Breast epithelium (tissue), 4 donors: Measurements from ENCODE around the gene INSR. TPM values are rescaled to one million over a fixed set of nuclear protein-coding genes. Genes with fewer than 3 reads are reported as not detected.
"Not testable (repeated sequence)": the region's sequence is repeated elsewhere in the genome, so short reads cannot be mapped to it uniquely, and the experiment has no call there.

ENCODE experiments used
- DNase-seq, 2 donors: peaks; one replicate each; pipeline ENCODE4 v3.0.0-alpha.2; 2019; ENCODE audit warnings: low spot score in 2 of 2
- H3K27ac ChIP-seq, 2 donors: fragments of 200-600 bp; sonication (generic) in 1 of 2; one replicate each; pipeline ENCODE4 v1.5.1; 2016 to 2019; ENCODE audit warnings: mild to moderate bottlenecking in 1 of 2
- H3K27me3 ChIP-seq, 2 donors: fragments of 200-600 bp; sonication (generic) in 1 of 2; one replicate each; pipeline versions ENCODE4 v1.5.1 to v1.6.0; 2017 to 2019; ENCODE audit warnings: control low read depth in 1 of 2, mild to moderate bottlenecking in 1 of 2
- H3K36me3 ChIP-seq: fragments of 200-600 bp; one replicate; pipeline ENCODE4 v1.5.1; 2019
- H3K4me1 ChIP-seq, 2 donors: fragments of 200-600 bp; sonication (generic); one replicate each; pipeline ENCODE4 v1.5.1; 2016 to 2019; ENCODE audit warnings: control low read depth in 1 of 2
- H3K4me3 ChIP-seq, 3 donors: fragments of 200-600 bp; sonication (generic); 1 replicate in 2 of 3; 2 replicates in 1 of 3; pipeline ENCODE4 v1.5.1; 2016 to 2019; ENCODE audit warnings: mild to moderate bottlenecking in 3 of 3, moderate library complexity in 2 of 3
- H3K9me3 ChIP-seq, 2 donors: fragments of 200-600 bp; sonication (generic) in 1 of 2; one replicate each; pipeline ENCODE4 v1.5.1; 2016 to 2019; ENCODE audit warnings: control low read depth in 1 of 2
- CTCF ChIP-seq, 3 donors: fragments of 450-650 bp; IDR thresholded peaks; one replicate each; pipeline ENCODE4 v1.5.1; 2016 to 2017; ENCODE audit warnings: antibody characterized with exemption in 3 of 3, mild to moderate bottlenecking in 3 of 3, moderate library complexity in 3 of 3
- POLR2A ChIP-seq: fragments of 450-650 bp; IDR thresholded peaks from one replicate; pipeline ENCODE4 v1.6.1; 2016; ENCODE audit warnings: antibody characterized with exemption, mild to moderate bottlenecking, moderate library complexity
- POLR2AphosphoS5 ChIP-seq, 3 donors: sonication (generic); formaldehyde crosslinking; IDR thresholded peaks; one replicate each; pipeline ENCODE4 v1.6.1; 2017; ENCODE audit warnings: antibody characterized with exemption in 3 of 3
- intact Hi-C: fragments of 100-400 bp; cut with DNase I; formaldehyde crosslinking; loops from one replicate; pipeline ENCODE4 v1.15.1; 2023; ENCODE audit warnings: low total_unique reads
- total RNA-seq, 3 donors: library from RNA; depleted of rRNA; stranded (reverse); fragments of >200 nt; gene quantifications; one replicate each; pipeline ENCODE4 v1.1.0, GENCODE V29; 2016

The INSR gene
- total RNA-seq, 3 donors from 2014 or later = 66.3 to 108 (median 104) TPM

DNA sequence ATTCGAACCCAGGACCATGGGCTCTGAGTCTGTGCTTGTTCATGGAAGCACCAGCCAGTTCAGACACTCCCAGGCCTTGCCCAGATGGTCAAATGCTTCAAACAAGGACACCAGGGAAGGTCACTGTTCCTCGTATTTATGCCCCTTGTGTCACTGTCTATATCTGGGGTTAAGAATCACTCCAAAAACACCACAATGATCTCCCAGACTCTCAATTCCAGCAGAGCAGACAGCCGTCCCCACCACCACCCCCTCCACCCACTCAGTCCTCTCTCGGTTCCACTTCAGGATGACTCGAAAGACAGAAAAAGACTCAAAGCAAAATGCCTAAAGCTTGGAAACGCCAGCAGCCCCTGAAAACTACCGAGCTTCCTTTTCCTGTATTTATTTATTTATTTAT lies 79.0 kb downstream of the INSR start:
- Histone ChIP-seq H3K4me1 (no peaks in the 10 kb centered on the region), H3K36me3 (no peaks in the 10 kb centered on the region), H3K27ac (no peak overlapping the region), H3K9me3 (no peaks in the 10 kb centered on the region), H3K27me3 (no peaks in the 10 kb centered on the region), H3K4me3 (no peak overlapping the region)
- intact Hi-C loops = no loop called here
- DNase-seq = no peak
- TF ChIP-seq POLR2A = no peak

- intact Hi-C loops = no loop called here
- Histone ChIP-seq H3K4me3 (no peak overlapping the region), H3K27me3 (no peaks in the 10 kb centered on the region), H3K4me1 (no peaks in the 10 kb centered on the region), H3K36me3 (no peaks in the 10 kb centered on the region), H3K27ac (no peak overlapping the region), H3K9me3 (no peaks in the 10 kb centered on the region)
- TF ChIP-seq CTCF (IDR thresholded peaks at IDR 0.05) (no peak), POLR2A (no peak), POLR2AphosphoS5 (IDR thresholded peaks at IDR 0.05) (no peak)
- DNase-seq = no peak
Observed at GRCh38 chr19:7214324-7215089, 79.7 kb downstream of the INSR start.

DNA sequence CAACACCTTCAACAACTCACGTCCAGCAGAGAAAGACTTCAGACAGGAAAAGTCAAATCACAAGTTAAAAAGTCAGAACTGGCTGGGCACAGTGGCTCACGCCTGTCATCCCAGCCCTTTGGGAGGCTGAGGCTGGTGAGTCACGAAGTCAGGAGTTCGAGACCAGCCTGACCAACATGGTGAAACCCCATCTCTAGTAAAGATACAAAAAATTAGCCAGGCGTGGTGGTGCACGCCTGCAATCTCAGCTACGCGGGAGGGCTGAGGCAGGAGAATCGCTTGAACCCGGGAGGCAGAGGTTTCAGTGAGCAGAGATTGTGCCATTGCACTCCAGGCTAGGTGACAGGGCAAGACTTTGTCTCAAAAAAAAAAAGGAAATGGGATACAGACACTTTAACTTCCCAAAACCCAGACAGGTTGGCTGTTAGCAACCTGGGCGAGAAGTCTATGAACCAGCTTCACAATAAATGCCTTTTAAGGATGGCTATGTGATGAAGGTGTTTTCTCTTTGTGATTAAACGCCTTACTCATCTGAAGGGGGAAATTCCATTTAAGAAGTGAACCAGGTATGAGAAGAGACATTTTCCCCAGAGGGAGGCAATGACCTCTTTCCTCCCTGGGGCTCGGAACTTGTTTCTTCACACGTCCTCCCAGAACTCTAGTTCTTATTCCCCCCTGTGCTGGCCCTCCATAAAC lies 80.4 kb downstream of the INSR start:
- Histone ChIP-seq H3K9me3 (no peaks in the 10 kb centered on the region), H3K27me3 (no peaks in the 10 kb centered on the region), H3K36me3 (no peaks in the 10 kb centered on the region), H3K4me1 (no peaks in the 10 kb centered on the region), H3K4me3 (no peak overlapping the region), H3K27ac (no peak overlapping the region)
- TF ChIP-seq CTCF (IDR thresholded peaks at IDR 0.05) (no peak), POLR2A (no peak), POLR2AphosphoS5 (IDR thresholded peaks at IDR 0.05) (no peak)
- intact Hi-C loops = no loop called here
- DNase-seq = no peak

DNA sequence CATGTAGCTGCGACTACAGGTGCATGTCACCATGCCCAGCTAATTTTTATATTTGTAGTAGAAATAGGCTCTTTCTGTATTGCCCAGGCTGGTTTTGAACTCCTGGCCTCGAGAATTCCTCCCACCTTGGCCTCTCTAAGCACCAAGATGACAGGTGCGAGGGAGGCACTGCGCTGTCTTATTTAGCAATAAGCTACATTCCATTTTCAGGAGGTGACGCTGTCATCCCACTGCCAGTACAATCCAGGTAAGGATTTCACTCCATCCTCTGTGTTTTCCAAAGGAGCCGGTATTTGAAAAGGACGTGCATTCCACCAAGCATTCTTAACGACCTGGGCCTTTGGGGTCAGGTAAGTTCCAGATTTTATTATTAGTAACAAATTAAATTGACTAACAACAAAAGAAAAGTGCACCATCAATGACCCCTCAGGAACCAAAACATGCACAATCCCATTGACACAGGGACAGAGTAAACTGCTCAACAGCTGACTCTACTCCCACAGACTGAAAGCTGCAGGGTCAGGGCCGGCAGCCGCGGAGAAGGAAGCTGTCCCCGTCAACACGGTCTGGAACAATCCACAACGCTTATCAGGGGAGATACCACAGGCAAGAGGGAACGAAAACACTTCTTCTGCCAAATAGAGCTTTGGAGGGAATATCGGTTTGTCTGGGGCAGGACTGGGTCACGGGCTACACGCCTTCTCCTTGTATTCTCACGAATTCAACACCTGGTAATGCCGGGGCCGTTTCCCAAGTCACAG lies 82.8 kb downstream of the INSR start:
- H3K4me3 ChIP-seq = peak overlapping the region in 1 of 3 donors; percentile 7
- no peaks in the 10 kb centered on the region for H3K4me1 ChIP-seq
- H3K9me3 ChIP-seq = no peaks in the 10 kb centered on the region
- no peak for TF ChIP-seq POLR2AphosphoS5 (IDR thresholded peaks at IDR 0.05)
- no peak for TF ChIP-seq POLR2A
- no peak for TF ChIP-seq CTCF (IDR thresholded peaks at IDR 0.05)
- DNase-seq = no peak
- intact Hi-C loops = no loop called here
- no peaks in the 10 kb centered on the region for H3K27me3 ChIP-seq
- peak overlapping the region in 1 of 2 donors; percentile 19 for H3K27ac ChIP-seq
- H3K36me3 ChIP-seq = no peaks in the 10 kb centered on the region

DNA sequence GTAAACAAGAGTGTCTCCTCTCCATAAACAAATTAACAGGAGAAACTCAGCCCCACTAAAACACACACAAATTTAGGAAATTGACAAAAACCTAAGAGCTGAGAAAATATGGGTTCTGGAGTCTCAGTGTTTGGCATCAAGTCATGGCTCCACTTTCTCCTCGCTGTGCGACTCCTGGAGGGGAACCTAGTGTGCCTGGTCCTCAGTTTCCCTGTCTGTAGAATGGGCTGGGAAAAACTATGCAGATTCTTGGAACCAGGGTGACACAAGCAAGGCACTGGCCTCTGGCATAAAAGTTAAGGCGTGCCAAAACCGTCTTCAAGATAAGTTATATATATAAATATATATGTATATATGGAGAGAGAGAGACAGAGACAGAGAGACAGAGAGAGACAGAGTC lies 83.9 kb downstream of the INSR start:
- Histone ChIP-seq H3K27me3 (no peaks in the 10 kb centered on the region), H3K9me3 (no peaks in the 10 kb centered on the region), H3K4me1 (no peaks in the 10 kb centered on the region), H3K27ac (no peak overlapping the region), H3K4me3 (no peak overlapping the region), H3K36me3 (no peaks in the 10 kb centered on the region)
- TF ChIP-seq POLR2AphosphoS5 (IDR thresholded peaks at IDR 0.05) = no peak
- TF ChIP-seq CTCF (IDR thresholded peaks at IDR 0.05) = no peak
- no peak for TF ChIP-seq POLR2A
- intact Hi-C loops = no loop called here
- no peak for DNase-seq

DNA sequence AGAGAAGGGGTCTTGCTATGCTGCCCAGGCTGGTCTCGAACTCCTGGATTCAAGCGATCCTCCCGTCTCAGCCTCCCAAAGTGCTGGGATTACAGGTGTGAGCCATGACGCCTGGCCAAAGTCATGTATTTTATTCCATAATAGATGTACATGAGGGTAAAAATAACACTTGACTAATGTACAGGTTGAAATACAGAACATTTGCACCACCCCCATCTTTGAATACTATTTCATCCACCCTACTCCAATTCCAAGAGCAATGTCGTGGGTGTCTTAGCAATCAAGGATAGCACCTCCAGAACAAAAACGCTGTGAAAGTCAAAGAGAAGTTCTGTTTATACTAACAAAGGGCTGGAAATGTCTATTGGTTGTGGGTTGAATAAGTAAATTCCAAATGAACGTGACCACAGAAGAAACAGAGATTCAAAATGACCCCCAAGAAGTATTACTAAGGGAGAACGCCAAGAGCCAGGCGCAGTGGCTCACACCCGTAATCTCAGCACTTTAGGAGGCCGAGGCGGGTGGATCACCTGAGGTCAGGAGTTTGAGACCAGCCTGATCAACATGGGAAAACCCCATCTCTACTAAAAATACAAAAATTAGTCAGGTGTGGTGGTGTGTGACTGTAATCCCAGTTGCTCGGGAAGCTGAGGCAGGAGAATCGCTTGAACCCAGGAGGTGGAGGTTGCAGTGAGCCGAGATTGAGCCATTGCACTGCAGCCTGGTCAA lies 84.5 kb downstream of the INSR start:
- intact Hi-C loops, H3K4me1 ChIP-seq, H3K4me3 ChIP-seq, H3K36me3 ChIP-seq, H3K9me3 ChIP-seq, H3K27ac ChIP-seq, DNase-seq, H3K27me3 ChIP-seq: not testable (repeated sequence)

GRCh38 chr19:7209036-7209435 lies 85.2 kb downstream of the INSR start:
- intact Hi-C loops, H3K27ac ChIP-seq, H3K27me3 ChIP-seq, H3K9me3 ChIP-seq, H3K4me3 ChIP-seq, DNase-seq, H3K36me3 ChIP-seq, H3K4me1 ChIP-seq: not testable (repeated sequence)
